NCI-H1417 (cell line): ENCODE results near the gene SELENOK.

ENCODE experiments used
- DNase-seq, 3 experiments: peaks; one replicate each; lab custom pipeline; 2025; lab: John Stamatoyannopoulos, UW

The SELENOK gene

GRCh38 chr3:53842436-53843194 is 49.0 kb downstream of the SELENOK start:
- DNase-seq: peak in 2 of 3 experiments; percentile 3 to 18

GRCh38 chr3:53841296-53841695 is 50.4 kb downstream of the SELENOK start:
- DNase-seq: no peak

GRCh38 chr3:53837331-53837730 is 54.3 kb downstream of the SELENOK start:
- no peak for DNase-seq

GRCh38 chr3:53836084-53836872 is 55.4 kb downstream of the SELENOK start:
- no peak for DNase-seq

GRCh38 chr3:53835257-53835656 is 56.4 kb downstream of the SELENOK start:
- DNase-seq: no peak

- DNase-seq: no peak
These were observed 57.1 kb downstream of the SELENOK start for GRCh38 chr3:53834429-53835095.
